Esophagus squamous epithelium (tissue), 5 donors: ENCODE measurements around the gene FBXL17. TPM values are rescaled to one million over a fixed set of nuclear protein-coding genes. Genes with fewer than 3 reads are reported as not detected.
"Not testable (repeated sequence)": the region's sequence is repeated elsewhere in the genome, so short reads cannot be mapped to it uniquely, and the experiment has no call there.

Source experiments
- DNase-seq: peaks from one replicate; lab custom pipeline; 2025; lab: John Stamatoyannopoulos, UW
- H3K27ac ChIP-seq, 4 donors: fragments of 200-600 bp; sonication (generic); one replicate each; pipeline ENCODE4 v1.5.1; 2016 to 2019; ENCODE audit warnings: mild to moderate bottlenecking in 1 of 4
- H3K27me3 ChIP-seq, 4 donors: fragments of 200-600 bp; sonication (generic); 1 replicate in 3 of 4; 2 replicates in 1 of 4; pipeline versions ENCODE4 v1.5.1 to v1.6.0; 2017 to 2021; ENCODE audit warnings: antibody characterized with exemption in 1 of 4
- H3K36me3 ChIP-seq, 3 donors: fragments of 200-600 bp; sonication (generic); one replicate each; pipeline ENCODE4 v1.5.1; 2016 to 2019
- H3K4me1 ChIP-seq, 3 donors: fragments of 200-600 bp; sonication (generic); one replicate each; pipeline ENCODE4 v1.5.1; 2017 to 2019
- H3K4me3 ChIP-seq, 4 donors: fragments of 200-600 bp; sonication (generic); 1 replicate in 3 of 4; 2 replicates in 1 of 4; pipeline ENCODE4 v1.5.1; 2016 to 2019; ENCODE audit warnings: mild to moderate bottlenecking in 2 of 4, moderate library complexity in 1 of 4
- H3K9me3 ChIP-seq, 3 donors: fragments of 200-600 bp; sonication (generic); one replicate each; pipeline ENCODE4 v1.5.1; 2016 to 2019
- POLR2A ChIP-seq, 4 donors: fragments of 450-650 bp; IDR thresholded peaks; one replicate each; pipeline ENCODE4 v1.6.1; 2017; ENCODE audit warnings: antibody characterized with exemption in 4 of 4, mild to moderate bottlenecking in 4 of 4, moderate library complexity in 3 of 4
- WGBS, 2 donors: methylation state at CpG; one replicate each; pipeline ENCODE4 v1.1.5; 2018; 5-methylcytosine and 5-hydroxymethylcytosine counted together
- intact Hi-C: fragments of 100-400 bp; cut with DNase I; formaldehyde crosslinking; loops from one replicate; pipeline ENCODE4 v1.15.0; 2022
- total RNA-seq, 4 donors: library from RNA; depleted of rRNA; stranded (reverse); fragments of >200 nt; gene quantifications; one replicate each; pipeline ENCODE4 v1.1.0, GENCODE V29; 2016
- TF ChIP-seq, protein P1 (sequence below), 6 experiments: fragments of 450-650 bp in 4 of 6; fragments of 200-600 bp in 2 of 6; sonication (generic) in 2 of 6; IDR thresholded peaks; one replicate each; pipeline ENCODE4 v1.5.1; 2016 to 2019; ENCODE audit warnings: antibody characterized with exemption in 6 of 6, mild to moderate bottlenecking in 4 of 6, moderate library complexity in 4 of 6
- donor health status: DM: yes; HTN: yes; CAD: no.

Gene FBXL17
- total RNA-seq, 4 donors from 2014 or later, result 11.8 to 23.5 (median 13.8) TPM

DNA sequence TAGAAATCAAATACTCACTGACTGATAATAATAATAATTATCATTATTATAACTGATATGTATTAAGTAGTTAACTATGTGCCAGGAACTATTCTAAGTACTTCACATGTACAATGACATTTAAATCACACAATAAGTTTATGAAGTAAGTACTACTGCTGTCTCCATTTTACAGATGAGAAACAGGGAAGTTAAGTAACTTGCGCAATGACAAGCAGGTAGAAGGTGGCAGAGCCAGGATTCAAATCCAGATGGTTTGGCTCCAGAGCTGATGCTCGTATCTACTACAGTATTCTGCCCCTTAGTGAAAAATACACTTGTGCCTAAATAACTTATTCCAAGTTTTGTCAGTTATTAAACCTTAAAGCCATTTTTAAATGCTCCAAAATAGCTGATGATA lies 217.3 kb downstream of the FBXL17 start:
- no peaks in the 10 kb centered on the region for H3K9me3 ChIP-seq
- H3K4me1 ChIP-seq, result no peaks in the 10 kb centered on the region
- H3K27ac ChIP-seq, result no peak overlapping the region
- DNase-seq, result no peak
- intact Hi-C loops, result no loop called here
- WGBS, 2 donors, result 82 to 87% methylated on average over 2 of the region's 2 CpGs
- TF ChIP-seq POLR2A (IDR thresholded peaks at IDR 0.05), result no peak
- TF ChIP-seq, protein P1, sequence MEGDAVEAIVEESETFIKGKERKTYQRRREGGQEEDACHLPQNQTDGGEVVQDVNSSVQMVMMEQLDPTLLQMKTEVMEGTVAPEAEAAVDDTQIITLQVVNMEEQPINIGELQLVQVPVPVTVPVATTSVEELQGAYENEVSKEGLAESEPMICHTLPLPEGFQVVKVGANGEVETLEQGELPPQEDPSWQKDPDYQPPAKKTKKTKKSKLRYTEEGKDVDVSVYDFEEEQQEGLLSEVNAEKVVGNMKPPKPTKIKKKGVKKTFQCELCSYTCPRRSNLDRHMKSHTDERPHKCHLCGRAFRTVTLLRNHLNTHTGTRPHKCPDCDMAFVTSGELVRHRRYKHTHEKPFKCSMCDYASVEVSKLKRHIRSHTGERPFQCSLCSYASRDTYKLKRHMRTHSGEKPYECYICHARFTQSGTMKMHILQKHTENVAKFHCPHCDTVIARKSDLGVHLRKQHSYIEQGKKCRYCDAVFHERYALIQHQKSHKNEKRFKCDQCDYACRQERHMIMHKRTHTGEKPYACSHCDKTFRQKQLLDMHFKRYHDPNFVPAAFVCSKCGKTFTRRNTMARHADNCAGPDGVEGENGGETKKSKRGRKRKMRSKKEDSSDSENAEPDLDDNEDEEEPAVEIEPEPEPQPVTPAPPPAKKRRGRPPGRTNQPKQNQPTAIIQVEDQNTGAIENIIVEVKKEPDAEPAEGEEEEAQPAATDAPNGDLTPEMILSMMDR (IDR thresholded peaks at IDR 0.05), result no peak
- no peaks in the 10 kb centered on the region for H3K27me3 ChIP-seq
- H3K36me3 ChIP-seq, result no peaks in the 10 kb centered on the region
- H3K4me3 ChIP-seq, result no peak overlapping the region

DNA sequence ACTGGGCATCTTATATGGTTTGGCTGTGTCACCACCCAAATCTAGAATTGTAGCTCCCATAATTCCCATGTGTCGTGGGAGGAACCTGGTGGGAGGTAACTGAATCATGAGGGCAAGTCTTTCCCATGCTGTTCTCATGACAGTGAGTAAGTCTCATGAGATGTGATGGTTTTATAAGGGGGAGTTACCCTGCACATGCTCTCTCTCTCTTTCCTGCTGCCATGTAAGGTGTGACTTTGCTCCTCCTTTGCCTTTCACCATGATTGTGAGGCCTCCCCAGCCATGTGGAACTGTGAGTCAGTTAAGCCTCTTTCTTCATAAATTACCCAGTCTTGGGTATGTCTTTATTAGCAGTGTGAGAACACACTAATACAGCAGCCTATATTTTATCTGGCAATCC lies 229.0 kb downstream of the FBXL17 start:
- H3K4me3 ChIP-seq, H3K9me3 ChIP-seq, DNase-seq, H3K36me3 ChIP-seq, H3K4me1 ChIP-seq, H3K27ac ChIP-seq, intact Hi-C loops, H3K27me3 ChIP-seq: not testable (repeated sequence)
- 93 to 94% methylated on average over 1 of the region's 1 CpG for WGBS, 2 donors

DNA sequence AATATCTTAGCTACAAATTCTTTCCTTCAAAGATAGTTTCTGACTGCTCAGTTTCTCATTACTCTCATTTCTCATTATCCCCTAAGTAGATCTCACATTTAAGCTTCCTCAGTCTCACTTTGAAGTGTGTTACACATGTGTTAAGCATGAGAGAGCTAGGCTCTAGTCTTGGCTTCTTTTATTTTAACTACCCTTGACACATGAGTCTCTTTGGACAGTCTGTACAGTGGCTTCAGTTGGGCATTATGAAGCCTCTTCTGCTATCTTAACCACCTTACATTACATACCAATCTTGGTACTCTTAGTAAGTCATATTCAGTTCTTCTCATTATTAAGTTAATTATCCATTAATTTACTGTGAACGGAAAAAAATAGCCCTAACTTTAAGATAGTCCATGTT lies 232.5 kb downstream of the FBXL17 start:
- no peaks in the 10 kb centered on the region for H3K4me1 ChIP-seq
- intact Hi-C loops, result no loop called here
- WGBS, 2 donors, result 86 to 100% methylated on average over 1 of the region's 1 CpG
- no peaks in the 10 kb centered on the region for H3K27me3 ChIP-seq
- H3K27ac ChIP-seq, result no peak overlapping the region
- no peak for DNase-seq
- no peak overlapping the region for H3K4me3 ChIP-seq
- H3K36me3 ChIP-seq, result peaks cover 0 to 8% (median 0%) of the 10 kb centered on the region in 3 donors
- H3K9me3 ChIP-seq, result no peaks in the 10 kb centered on the region
- TF ChIP-seq POLR2A (IDR thresholded peaks at IDR 0.05), result no peak
- TF ChIP-seq, protein P1 (IDR thresholded peaks at IDR 0.05), result no peak

DNA sequence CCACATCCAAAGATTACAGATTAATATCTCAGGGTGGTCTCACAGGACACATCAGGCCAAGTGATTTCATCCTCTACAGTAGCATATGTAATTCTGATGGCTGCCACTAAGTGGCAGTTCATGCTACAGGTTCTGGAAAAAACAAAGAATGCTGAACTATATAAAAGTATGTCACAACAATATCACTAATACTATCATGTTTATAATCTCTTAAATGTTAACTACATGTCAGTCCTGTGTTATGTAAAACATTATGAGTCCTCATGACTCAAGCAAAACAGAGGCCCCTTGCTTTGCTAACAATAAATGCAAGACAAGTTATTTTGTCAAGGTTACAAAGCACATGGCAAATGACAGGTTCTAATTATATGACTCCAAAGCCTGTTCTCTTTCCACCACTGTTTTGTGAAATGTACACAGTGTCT lies 233.2 kb downstream of the FBXL17 start:
- no peaks in the 10 kb centered on the region for H3K27me3 ChIP-seq
- no peak for DNase-seq
- no peaks in the 10 kb centered on the region for H3K4me1 ChIP-seq
- no peak overlapping the region for H3K27ac ChIP-seq
- no peak for TF ChIP-seq POLR2A (IDR thresholded peaks at IDR 0.05)
- TF ChIP-seq, protein P1 (IDR thresholded peaks at IDR 0.05), result peak in 3 of 6 experiments; percentile 21 to 53 (median 28)
- peaks cover 0 to 8% (median 0%) of the 10 kb centered on the region in 3 donors for H3K36me3 ChIP-seq
- no peaks in the 10 kb centered on the region for H3K9me3 ChIP-seq
- intact Hi-C loops, result no loop called here
- H3K4me3 ChIP-seq, result no peak overlapping the region

DNA sequence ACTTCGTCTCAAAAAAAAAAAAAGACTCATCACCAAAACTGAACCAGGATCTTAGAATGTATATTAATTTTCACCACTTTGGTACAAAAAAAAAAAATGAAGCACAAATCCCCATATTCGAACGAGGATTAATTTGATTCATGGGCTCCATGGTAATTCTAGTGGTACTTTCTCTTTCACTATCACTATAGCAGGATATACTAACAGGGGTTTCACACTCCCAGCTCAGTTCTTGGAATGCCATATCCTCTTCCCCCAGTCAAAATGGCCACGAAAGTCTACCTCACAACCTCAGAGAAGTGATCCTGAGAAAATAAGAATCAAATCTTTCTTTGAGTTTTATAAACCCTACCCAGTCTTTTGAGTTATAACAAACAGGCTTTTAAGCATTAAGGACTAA lies 235.7 kb downstream of the FBXL17 start:
- WGBS, 2 donors, result 87 to 95% methylated on average over 4 of the region's 4 CpGs
- Histone ChIP-seq H3K4me1 (no peaks in the 10 kb centered on the region), H3K27me3 (no peaks in the 10 kb centered on the region), H3K27ac (no peak overlapping the region), H3K4me3 (no peak overlapping the region), H3K36me3 (peaks cover 0 to 8% (median 0%) of the 10 kb centered on the region in 3 donors), H3K9me3 (no peaks in the 10 kb centered on the region)
- no peak for DNase-seq
- intact Hi-C loops, result no loop called here
- TF ChIP-seq, protein P1 (IDR thresholded peaks at IDR 0.05), result no peak
- no peak for TF ChIP-seq POLR2A (IDR thresholded peaks at IDR 0.05)

DNA sequence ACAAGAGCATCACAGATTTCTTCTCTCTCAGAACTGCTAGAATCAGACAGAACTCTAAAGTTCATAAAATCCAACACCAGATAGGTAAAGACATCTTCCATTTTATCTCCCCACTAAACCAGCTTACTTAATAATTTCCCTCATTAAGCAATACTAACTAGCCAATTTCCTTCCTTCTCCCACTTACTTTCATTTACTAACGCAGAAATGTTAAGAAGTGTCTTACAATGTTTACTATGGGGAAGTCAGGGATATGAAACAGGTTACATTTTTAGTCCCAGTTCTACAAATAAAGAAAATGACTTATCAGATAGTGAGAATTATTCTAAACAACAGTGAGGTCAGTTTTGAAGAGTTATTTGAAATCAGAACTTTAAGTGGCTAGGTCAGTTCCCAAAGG lies 236.5 kb downstream of the FBXL17 start:
- no peak overlapping the region for H3K27ac ChIP-seq
- H3K4me1 ChIP-seq, result no peaks in the 10 kb centered on the region
- H3K4me3 ChIP-seq, result no peak overlapping the region
- DNase-seq, result no peak
- no peaks in the 10 kb centered on the region for H3K9me3 ChIP-seq
- peaks cover 0 to 8% (median 0%) of the 10 kb centered on the region in 3 donors for H3K36me3 ChIP-seq
- WGBS, 2 donors, result 58 to 71% methylated on average over 1 of the region's 1 CpG
- intact Hi-C loops, result no loop called here
- no peak for TF ChIP-seq POLR2A (IDR thresholded peaks at IDR 0.05)
- TF ChIP-seq, protein P1 (IDR thresholded peaks at IDR 0.05), result no peak
- no peaks in the 10 kb centered on the region for H3K27me3 ChIP-seq
